Esophagus muscularis mucosa (tissue), 4 donors: Measurements from ENCODE around the gene FOXG1.

Experiments used
- CTCF ChIP-seq, 3 experiments: fragments of 200-600 bp in 2 of 3; fragments of 450-650 bp in 1 of 3; sonication (generic) in 2 of 3; IDR thresholded peaks; one replicate each; pipeline ENCODE4 v1.5.1; 2017 to 2019; ENCODE audit warnings: antibody characterized with exemption in 3 of 3, mild to moderate bottlenecking in 2 of 3, moderate library complexity in 1 of 3
- EP300 ChIP-seq: sonication (generic); formaldehyde crosslinking; IDR thresholded peaks from one replicate; pipeline ENCODE4 v1.6.1; 2017; ENCODE audit warnings: antibody characterized with exemption
- POLR2A ChIP-seq: fragments of 450-650 bp; IDR thresholded peaks from one replicate; pipeline ENCODE4 v1.6.1; 2017; ENCODE audit warnings: antibody characterized with exemption, moderate library complexity, mild to moderate bottlenecking, low read depth
- POLR2AphosphoS5 ChIP-seq, 2 donors: sonication (generic); formaldehyde crosslinking; IDR thresholded peaks; one replicate each; pipeline ENCODE4 v1.6.1; 2017; ENCODE audit warnings: antibody characterized with exemption in 2 of 2

- TF ChIP-seq POLR2A (no peak), CTCF (IDR thresholded peaks at IDR 0.05) (no peak), POLR2AphosphoS5 (IDR thresholded peaks at IDR 0.05) (no peak), EP300 (no peak)
These were observed 6.8 kb upstream of the FOXG1 start for GRCh38 chr14:28759653-28760313.
